ENCODE measurements around the gene TANGO6. TPM values are rescaled to one million over a fixed set of nuclear protein-coding genes. Genes with fewer than 3 reads are reported as not detected.
"Not testable (repeated sequence)": the region's sequence is repeated elsewhere in the genome, so short reads cannot be mapped to it uniquely, and the experiment has no call there.

TANGO6 gene
- total RNA-seq, 2 donors from 2014 or later = 37.3 to 55.4 TPM

DNA sequence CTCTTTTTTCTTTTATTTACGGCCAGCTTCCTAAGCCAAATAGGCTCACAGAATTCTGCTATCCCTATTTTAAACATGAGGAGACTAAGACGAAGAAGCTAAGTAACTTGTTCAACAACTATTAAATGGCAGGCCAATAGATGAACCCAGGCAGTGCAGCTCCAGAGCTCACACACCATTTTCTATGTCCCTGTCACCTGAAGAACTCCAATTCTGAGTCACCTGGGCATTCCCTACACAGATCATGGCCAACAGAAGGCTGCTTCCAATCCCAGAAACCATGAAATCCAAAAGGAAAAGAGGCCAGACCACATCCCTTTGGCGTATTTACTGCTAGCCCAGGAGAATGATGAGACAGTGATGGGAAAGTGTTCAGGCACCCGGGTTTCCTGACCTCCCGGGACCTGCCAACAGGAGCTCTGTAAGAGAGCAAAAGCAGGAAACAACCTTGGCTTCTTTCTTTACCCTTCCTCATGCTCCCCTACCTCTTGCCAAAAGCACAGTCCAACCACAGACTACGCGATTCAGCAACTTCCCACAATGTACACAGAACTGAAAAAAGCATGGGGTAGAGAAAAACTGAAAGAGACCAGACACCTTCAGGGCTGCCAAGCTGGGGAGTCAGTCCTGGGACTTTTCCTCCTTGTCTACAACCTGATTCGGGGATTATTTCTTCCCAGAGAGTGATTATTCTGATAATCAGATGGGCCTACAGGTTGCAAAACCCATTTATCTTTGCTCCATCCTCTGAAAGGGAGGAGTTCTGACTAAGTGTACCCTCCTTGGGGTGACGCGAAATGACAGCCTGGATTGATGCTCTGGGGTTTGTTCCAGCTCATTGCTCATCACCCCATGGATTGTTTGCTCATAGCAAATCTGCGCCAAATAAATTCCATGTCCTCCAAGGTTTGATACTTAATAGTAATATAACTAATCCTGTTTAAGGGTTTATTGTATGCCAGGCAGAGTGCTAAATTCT, 214.4 kb downstream of the TANGO6 start:
- H3K9me3 ChIP-seq = no peaks in the 10 kb centered on the region
- H3K36me3 ChIP-seq = no peaks in the 10 kb centered on the region
- H3K4me3 ChIP-seq = no peak overlapping the region
- H3K27ac ChIP-seq = no peak overlapping the region
- H3K4me1 ChIP-seq (ENCODE audit: control insufficient read depth in 1 of 2, low read depth in 2 of 2) = no peaks in the 10 kb centered on the region
- ATAC-seq (ENCODE audit: insufficient number of reproducible peaks, low FRiP score, low read depth) = no peak
- no peak for DNase-seq (ENCODE audit: low spot score)
- TF ChIP-seq, protein P1, sequence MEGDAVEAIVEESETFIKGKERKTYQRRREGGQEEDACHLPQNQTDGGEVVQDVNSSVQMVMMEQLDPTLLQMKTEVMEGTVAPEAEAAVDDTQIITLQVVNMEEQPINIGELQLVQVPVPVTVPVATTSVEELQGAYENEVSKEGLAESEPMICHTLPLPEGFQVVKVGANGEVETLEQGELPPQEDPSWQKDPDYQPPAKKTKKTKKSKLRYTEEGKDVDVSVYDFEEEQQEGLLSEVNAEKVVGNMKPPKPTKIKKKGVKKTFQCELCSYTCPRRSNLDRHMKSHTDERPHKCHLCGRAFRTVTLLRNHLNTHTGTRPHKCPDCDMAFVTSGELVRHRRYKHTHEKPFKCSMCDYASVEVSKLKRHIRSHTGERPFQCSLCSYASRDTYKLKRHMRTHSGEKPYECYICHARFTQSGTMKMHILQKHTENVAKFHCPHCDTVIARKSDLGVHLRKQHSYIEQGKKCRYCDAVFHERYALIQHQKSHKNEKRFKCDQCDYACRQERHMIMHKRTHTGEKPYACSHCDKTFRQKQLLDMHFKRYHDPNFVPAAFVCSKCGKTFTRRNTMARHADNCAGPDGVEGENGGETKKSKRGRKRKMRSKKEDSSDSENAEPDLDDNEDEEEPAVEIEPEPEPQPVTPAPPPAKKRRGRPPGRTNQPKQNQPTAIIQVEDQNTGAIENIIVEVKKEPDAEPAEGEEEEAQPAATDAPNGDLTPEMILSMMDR (IDR thresholded peaks at IDR 0.05) = no peak
- H3K27me3 ChIP-seq (replicated peaks; ENCODE audit: insufficient read depth) = no peaks in the 10 kb centered on the region

DNA sequence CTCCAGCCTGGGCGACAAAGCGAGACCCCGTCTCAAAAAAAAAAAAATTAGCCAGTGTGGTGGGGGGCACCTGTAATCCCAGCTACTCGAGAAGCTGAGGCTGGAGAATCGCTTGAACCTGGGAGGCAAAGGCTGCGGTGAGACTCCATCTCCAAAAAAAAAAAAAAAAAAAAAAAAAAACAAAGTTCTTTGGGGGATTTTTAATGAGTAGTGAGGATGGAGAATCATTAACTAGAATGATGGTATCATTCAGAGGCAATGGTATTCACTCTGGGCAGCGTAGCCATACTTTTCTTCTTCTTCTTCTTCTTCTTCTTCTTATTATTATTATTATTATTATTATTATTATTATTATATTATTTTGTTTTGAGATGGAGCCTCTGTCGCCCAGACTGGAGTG, 220.2 kb downstream of the TANGO6 start:
- not testable (repeated sequence) for ATAC-seq (ENCODE audit: insufficient number of reproducible peaks, low FRiP score, low read depth); H3K4me3 ChIP-seq; H3K36me3 ChIP-seq; H3K9me3 ChIP-seq; H3K27ac ChIP-seq; H3K27me3 ChIP-seq (replicated peaks; ENCODE audit: insufficient read depth); DNase-seq (ENCODE audit: low spot score); H3K4me1 ChIP-seq (ENCODE audit: control insufficient read depth in 1 of 2, low read depth in 2 of 2)

DNA sequence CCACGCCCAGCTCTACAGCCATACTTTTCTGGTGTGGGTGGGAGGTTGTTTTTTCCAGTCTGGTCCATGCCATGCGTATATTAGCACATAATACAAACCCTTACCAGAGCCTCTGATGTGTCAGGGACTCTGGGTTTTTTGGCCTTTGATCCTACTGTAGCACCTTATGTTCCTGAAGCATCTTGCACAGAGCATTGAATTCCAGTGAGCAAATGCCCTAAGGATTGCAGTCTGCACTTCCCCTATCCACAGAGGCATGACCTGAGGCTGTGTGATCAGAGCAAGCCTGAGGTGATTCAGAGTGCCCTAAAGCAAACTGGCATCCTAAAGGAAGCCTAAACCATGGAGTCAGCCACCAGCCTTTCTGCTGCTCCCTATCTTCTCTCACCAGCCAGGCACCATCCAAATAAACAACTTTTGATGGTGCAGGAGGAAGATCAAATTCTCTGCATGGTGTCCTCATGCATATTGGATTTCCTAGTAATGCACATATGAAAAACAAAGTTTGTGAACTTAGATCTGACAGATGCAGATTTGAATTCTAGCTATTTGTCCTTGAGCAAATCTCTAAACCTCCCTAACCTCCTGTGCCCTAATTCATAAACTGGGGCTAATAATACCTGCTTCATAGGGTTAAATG, 220.9 kb downstream of the TANGO6 start:
- Histone ChIP-seq H3K9me3 (no peaks in the 10 kb centered on the region), H3K36me3 (no peaks in the 10 kb centered on the region), H3K27me3 (replicated peaks; ENCODE audit: insufficient read depth) (no peaks in the 10 kb centered on the region), H3K4me1 (ENCODE audit: control insufficient read depth in 1 of 2, low read depth in 2 of 2) (no peaks in the 10 kb centered on the region), H3K4me3 (no peak overlapping the region), H3K27ac (no peak overlapping the region)
- DNase-seq (ENCODE audit: low spot score) = no peak
- TF ChIP-seq, protein P1 (IDR thresholded peaks at IDR 0.05) = no peak
- ATAC-seq (ENCODE audit: insufficient number of reproducible peaks, low FRiP score, low read depth) = no peak

DNA sequence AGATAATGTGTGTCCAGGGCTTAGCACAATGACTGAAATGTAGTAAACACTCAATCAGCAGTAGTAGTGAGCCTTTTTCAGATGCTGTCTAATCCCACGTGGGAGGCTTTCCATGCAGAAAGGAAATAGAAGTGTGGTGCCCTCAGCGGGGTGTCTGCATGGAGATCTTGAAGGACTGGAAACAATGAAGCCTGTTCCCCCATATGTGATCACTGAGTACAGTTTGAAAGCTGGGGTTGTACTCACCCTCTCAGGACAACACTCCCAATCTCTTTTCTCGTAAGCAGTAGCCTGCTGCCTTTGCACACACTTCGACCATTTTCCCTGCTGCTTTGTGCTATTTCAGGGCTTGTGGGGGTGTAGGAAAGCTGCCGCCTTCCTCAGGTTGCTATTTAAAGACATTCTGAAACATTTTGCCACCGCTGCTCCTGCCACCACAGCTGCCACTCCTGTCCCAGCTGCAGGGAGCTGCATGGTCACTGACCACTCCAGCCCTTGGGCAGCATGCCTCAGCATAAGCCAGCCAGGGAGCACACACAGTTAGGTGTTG, 221.5 kb downstream of the TANGO6 start:
- H3K4me3 ChIP-seq = no peak overlapping the region
- H3K36me3 ChIP-seq = no peaks in the 10 kb centered on the region
- DNase-seq (ENCODE audit: low spot score) (no peak), ATAC-seq (ENCODE audit: insufficient number of reproducible peaks, low FRiP score, low read depth) (no peak)
- H3K4me1 ChIP-seq (ENCODE audit: control insufficient read depth in 1 of 2, low read depth in 2 of 2) = no peaks in the 10 kb centered on the region
- H3K27ac ChIP-seq = no peak overlapping the region
- H3K27me3 ChIP-seq (replicated peaks; ENCODE audit: insufficient read depth) = no peaks in the 10 kb centered on the region
- no peaks in the 10 kb centered on the region for H3K9me3 ChIP-seq
- TF ChIP-seq, protein P1 (IDR thresholded peaks at IDR 0.05) = no peak

DNA sequence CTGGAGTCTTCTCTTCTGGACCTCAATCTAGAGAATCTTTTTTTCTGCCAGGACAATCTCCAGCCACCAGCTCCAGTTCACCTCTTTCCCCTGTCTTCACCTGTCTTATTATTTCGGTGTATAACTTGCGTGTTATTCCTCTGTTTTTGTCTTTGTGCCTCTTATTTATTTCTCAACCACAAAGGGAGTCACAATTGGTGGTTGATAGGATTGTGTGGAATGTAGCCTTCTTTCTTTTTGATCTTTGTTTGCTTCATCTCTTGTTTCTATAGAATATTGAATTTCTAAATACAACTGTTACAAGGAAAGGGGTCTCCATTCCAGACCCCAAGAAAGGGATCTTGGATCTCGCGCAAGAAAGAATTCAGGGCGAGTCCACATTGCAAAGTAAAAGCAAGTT, 226.2 kb downstream of the TANGO6 start:
- H3K4me3 ChIP-seq = no peak overlapping the region
- H3K27me3 ChIP-seq (replicated peaks; ENCODE audit: insufficient read depth) = no peaks in the 10 kb centered on the region
- DNase-seq (ENCODE audit: low spot score) (no peak), ATAC-seq (ENCODE audit: insufficient number of reproducible peaks, low FRiP score, low read depth) (no peak)
- no peak overlapping the region for H3K27ac ChIP-seq
- no peaks in the 10 kb centered on the region for H3K9me3 ChIP-seq
- no peaks in the 10 kb centered on the region for H3K36me3 ChIP-seq
- TF ChIP-seq, protein P1 (IDR thresholded peaks at IDR 0.05) = no peak
- no peaks in the 10 kb centered on the region for H3K4me1 ChIP-seq (ENCODE audit: control insufficient read depth in 1 of 2, low read depth in 2 of 2)
